H1 (cell line): ENCODE data around the gene MED16. TPM values are rescaled to one million over a fixed set of nuclear protein-coding genes. Genes with fewer than 3 reads are reported as not detected.

ENCODE experiments used
- CTCF ChIA-PET: fragments of 300-600 bp; sonication (Branson Sonifier 250); formaldehyde crosslinking; loops from one replicate; lab custom pipeline; 2021; ENCODE audit not compliant: partially characterized antibody; lab: Charles Lee
- POLR2A ChIA-PET: fragments of 300-600 bp; sonication (Branson Sonifier 250); formaldehyde crosslinking; loops from one replicate; lab custom pipeline; 2021; ENCODE audit warnings: inconsistent platforms; ENCODE audit not compliant: partially characterized antibody; lab: Charles Lee
- DNase-seq, 2 experiments: peaks; one replicate each; pipeline versions ENCODE4 v3.0.0 to v3.0.0-alpha.2; 2010 to 2022; ENCODE audit warnings: low spot score in 2 of 2, low read depth in 1 of 2, mixed read lengths in 1 of 2
- FAIRE-seq: peaks from 2 replicates; lab custom pipeline; 2011; peaks lifted over from hg19 to GRCh38; lab: Jason Lieb, UNC
- H2AFZ ChIP-seq: 2 replicates; pipeline ENCODE4 v1.8.1; 2012; ENCODE audit warnings: low read length, inconsistent platforms
- H2AK5ac ChIP-seq: 2 replicates; pipeline ENCODE4 v1.6.1; 2013; ENCODE audit warnings: low read depth, low read length
- H2BK120ac ChIP-seq: replicated peaks from 2 replicates; pipeline ENCODE3; 2013; ENCODE audit warnings: low read depth, low read length, inconsistent platforms
- H2BK12ac ChIP-seq: 2 replicates; pipeline ENCODE4 v1.6.1; 2013; ENCODE audit warnings: low read depth, low read length
- H2BK15ac ChIP-seq: 2 replicates; pipeline ENCODE4 v1.6.1; 2013; ENCODE audit warnings: low read length
- H2BK20ac ChIP-seq: 2 replicates; pipeline ENCODE4 v1.6.1; 2013; ENCODE audit warnings: low read length
- H2BK5ac ChIP-seq: 2 replicates; pipeline ENCODE4 v1.6.1; 2013; ENCODE audit warnings: low read depth, low read length
- H3K14ac ChIP-seq: 2 replicates; pipeline ENCODE4 v1.6.1; 2013; ENCODE audit warnings: inconsistent platforms; ENCODE audit not compliant: insufficient read length
- H3K18ac ChIP-seq: 2 replicates; pipeline ENCODE4 v1.6.1; 2013; ENCODE audit warnings: low read length; ENCODE audit errors: extremely low read depth
- H3K23ac ChIP-seq: 2 replicates; pipeline ENCODE4 v1.6.1; 2013; ENCODE audit warnings: inconsistent platforms; ENCODE audit not compliant: insufficient read length
- H3K23me2 ChIP-seq: 2 replicates; pipeline ENCODE4 v1.6.1; 2013; ENCODE audit warnings: low read depth, low read length
- H3K27ac ChIP-seq: 2 replicates; pipeline ENCODE4 v1.6.1; 2011; ENCODE audit warnings: low read depth, low read length, inconsistent platforms
- H3K27me3 ChIP-seq, 4 experiments: replicated peaks in 1 of 4; 1 replicate in 1 of 4; 2 replicates in 3 of 4; pipeline versions ENCODE4 v1.6.1 to v1.8.1; 2011 to 2013; ENCODE audit warnings: low read length in 3 of 4, mild to moderate bottlenecking in 3 of 4, inconsistent platforms in 2 of 4, mixed read lengths in 2 of 4, moderate library complexity in 1 of 4; ENCODE audit not compliant: control insufficient read depth in 3 of 4, insufficient read depth in 3 of 4; ENCODE audit errors: extremely low read depth in 1 of 4
- H3K36me3 ChIP-seq, 4 experiments: 2 replicates each; pipeline versions ENCODE4 v1.6.1 to v1.8.1; 2011 to 2013; ENCODE audit warnings: mild to moderate bottlenecking in 4 of 4, low read length in 3 of 4, moderate library complexity in 2 of 4, control low read depth in 1 of 4, inconsistent platforms in 1 of 4; ENCODE audit not compliant: insufficient read depth in 4 of 4, control insufficient read depth in 2 of 4
- H3K4ac ChIP-seq: replicated peaks from 2 replicates; pipeline ENCODE3; 2013; ENCODE audit warnings: low read length, low read depth, mixed read lengths, inconsistent platforms; ENCODE audit not compliant: insufficient read length
- H3K4me1 ChIP-seq, 4 experiments: replicated peaks in 1 of 4; 1 replicate in 1 of 4; 2 replicates in 3 of 4; pipeline versions ENCODE4 v1.6.1 to v1.8.1; 2011 to 2013; ENCODE audit warnings: low read length in 3 of 4, inconsistent platforms in 2 of 4, mixed read lengths in 1 of 4; ENCODE audit not compliant: insufficient read depth in 4 of 4, control insufficient read depth in 3 of 4
- H3K4me2 ChIP-seq, 2 experiments: 2 replicates each; pipeline versions ENCODE4 v1.6.1 to v1.8.1; 2011 to 2013; ENCODE audit warnings: low read depth in 2 of 2, low read length in 2 of 2, control low read depth in 1 of 2, inconsistent platforms in 1 of 2, mild to moderate bottlenecking in 1 of 2; ENCODE audit not compliant: insufficient read depth in 1 of 2
- H3K4me3 ChIP-seq, 4 experiments: fragments of 200-600, 300-600 bp in 1 of 4; sonication (generic), shearing (Covaris generic), sonication (Bioruptor Twin) in 1 of 4; 2 replicates each; pipeline versions ENCODE4 v1.5.1 to v1.8.1; 2011 to 2016; ENCODE audit warnings: low read length in 4 of 4, low read depth in 3 of 4, control low read depth in 2 of 4, inconsistent platforms in 2 of 4, mild to moderate bottlenecking in 2 of 4, mixed read lengths in 1 of 4, moderate library complexity in 1 of 4; ENCODE audit not compliant: insufficient read depth in 2 of 4; ENCODE audit errors: extremely low read depth in 1 of 4
- H3K56ac ChIP-seq: replicated peaks from 2 replicates; pipeline ENCODE3; 2013; ENCODE audit warnings: low read depth, mild to moderate bottlenecking, mixed read lengths, low read length, inconsistent platforms; ENCODE audit not compliant: insufficient read length
- H3K79me1 ChIP-seq: 2 replicates; pipeline ENCODE4 v1.6.1; 2013; ENCODE audit warnings: low read depth, low read length, control low read depth
- H3K79me2 ChIP-seq, 2 experiments: 2 replicates each; pipeline versions ENCODE4 v1.6.1 to v1.8.1; 2012 to 2013; ENCODE audit warnings: low read length in 2 of 2, mild to moderate bottlenecking in 2 of 2, inconsistent platforms in 1 of 2; ENCODE audit not compliant: insufficient read depth in 2 of 2, control insufficient read depth in 1 of 2
- H3K9ac ChIP-seq, 4 experiments: replicated peaks in 1 of 4; 1 replicate in 1 of 4; 2 replicates in 3 of 4; pipeline versions ENCODE4 v1.6.1 to v1.8.1; 2011 to 2013; ENCODE audit warnings: low read depth in 3 of 4, low read length in 3 of 4, control low read depth in 2 of 4, mild to moderate bottlenecking in 2 of 4, moderate library complexity in 2 of 4, inconsistent platforms in 1 of 4; ENCODE audit errors: extremely low read depth in 1 of 4
- H3K9me3 ChIP-seq, 2 experiments: 2 replicates each; pipeline versions ENCODE4 v1.6.1 to v1.8.1; 2012 to 2013; ENCODE audit warnings: mild to moderate bottlenecking in 2 of 2, moderate library complexity in 2 of 2, control low read depth in 1 of 2, inconsistent platforms in 1 of 2, low read depth in 1 of 2, low read length in 1 of 2, mixed read lengths in 1 of 2; ENCODE audit not compliant: insufficient read depth in 2 of 2
- H4K20me1 ChIP-seq, 2 experiments: replicated peaks in 1 of 2; 2 replicates each; pipeline versions ENCODE3 to v1.8.1; 2011 to 2013; ENCODE audit warnings: inconsistent platforms in 2 of 2, low read length in 2 of 2, mild to moderate bottlenecking in 1 of 2; ENCODE audit not compliant: insufficient read depth in 2 of 2, control insufficient read depth in 1 of 2
- H4K5ac ChIP-seq: 2 replicates; pipeline ENCODE4 v1.6.1; 2013; ENCODE audit warnings: low read length, low read depth, mixed read lengths, inconsistent platforms; ENCODE audit not compliant: insufficient read length
- H4K8ac ChIP-seq: 2 replicates; pipeline ENCODE4 v1.8.0; 2013; ENCODE audit warnings: mild to moderate bottlenecking, moderate library complexity, low read length, inconsistent platforms; ENCODE audit not compliant: insufficient read depth; ENCODE audit errors: extremely low read depth
- H4K91ac ChIP-seq: replicated peaks from 2 replicates; pipeline ENCODE3; 2013; ENCODE audit warnings: low read length, mixed read lengths, inconsistent platforms; ENCODE audit not compliant: insufficient read length
- BCL11A ChIP-seq, 2 experiments: IDR thresholded peaks; one replicate each; pipeline ENCODE4 v1.6.1; 2011; ENCODE audit warnings: low read depth in 2 of 2, low read length in 2 of 2, mild to moderate bottlenecking in 2 of 2
- EZH2 ChIP-seq: fragments of 200-600 bp; sonication (generic); IDR thresholded peaks from 2 replicates; pipeline ENCODE4 v1.7.1; 2012; ENCODE audit warnings: low read depth, mild to moderate bottlenecking, moderate library complexity, low read length, inconsistent platforms; ENCODE audit not compliant: severe bottlenecking
- HDAC2 ChIP-seq, 2 experiments: fragments of 300-600 bp in 1 of 2; sonication (generic) in 1 of 2; IDR thresholded peaks; 2 replicates each; pipeline ENCODE4 v1.6.1; 2011 to 2012; ENCODE audit warnings: low read depth in 2 of 2, low read length in 2 of 2, mild to moderate bottlenecking in 2 of 2, moderate library complexity in 2 of 2, borderline replicate concordance in 1 of 2, inconsistent platforms in 1 of 2
- JUN ChIP-seq: IDR thresholded peaks from 2 replicates; pipeline ENCODE4 v1.6.1; 2011; ENCODE audit warnings: low read depth, mild to moderate bottlenecking, improper control_type of control experiment, low read length
- KDM5A ChIP-seq: fragments of 200-600 bp; IDR thresholded peaks from 2 replicates; pipeline ENCODE4 v1.7.1; 2012; ENCODE audit warnings: mild to moderate bottlenecking, low read length, inconsistent platforms, mixed read lengths
- NANOG ChIP-seq: IDR thresholded peaks from 2 replicates; pipeline ENCODE4 v1.6.1; 2011; ENCODE audit warnings: low read length, low read depth, mild to moderate bottlenecking, inconsistent platforms; ENCODE audit not compliant: insufficient read depth, poor library complexity, severe bottlenecking
- PHF8 ChIP-seq: fragments of 200-600 bp; sonication (generic); conservative IDR thresholded peaks from 2 replicates; pipeline ENCODE4 v1.7.1; 2012; ENCODE audit warnings: low read depth, mild to moderate bottlenecking, inconsistent platforms, low read length, moderate library complexity
- RAD21 ChIP-seq, 2 experiments: IDR thresholded peaks in 1 of 2; conservative IDR thresholded peaks in 1 of 2; 2 replicates each; pipeline ENCODE4 v1.6.1; 2011; ENCODE audit warnings: low read depth in 2 of 2, low read length in 2 of 2, improper control_type of control experiment in 1 of 2, inconsistent platforms in 1 of 2, mild to moderate bottlenecking in 1 of 2, moderate library complexity in 1 of 2
- RFX5 ChIP-seq: IDR thresholded peaks from 2 replicates; pipeline ENCODE4 v1.6.1; 2011; ENCODE audit warnings: low read depth, low read length, improper control_type of control experiment, borderline replicate concordance
- RNF2 ChIP-seq: fragments of 200-900, 300-1000 bp; sonication (generic); IDR thresholded peaks from 2 replicates; pipeline ENCODE4 v1.7.1; 2016; ENCODE audit warnings: borderline replicate concordance, low read depth, mild to moderate bottlenecking, antibody characterized with exemption, low read length; ENCODE audit not compliant: poor library complexity, severe bottlenecking; ENCODE audit errors: missing control alignments
- TAF7 ChIP-seq: optimal IDR thresholded peaks from 2 replicates; pipeline ENCODE3; 2011; ENCODE audit warnings: low read depth, mild to moderate bottlenecking, inconsistent platforms, low read length, moderate library complexity, borderline replicate concordance
- TEAD4 ChIP-seq: IDR thresholded peaks from 2 replicates; pipeline ENCODE4 v1.6.1; 2012; ENCODE audit warnings: low read depth, low read length, inconsistent platforms, mixed read lengths
- WGBS, 2 experiments: shearing (Covaris generic) in 1 of 2; methylation state at CpG; one replicate each; pipeline versions ENCODE4 v1.1.6 to v1.1.7; 2013 to 2015; ENCODE audit warnings: low lambda C conversion rate in 2 of 2, mixed read lengths in 2 of 2, inconsistent platforms in 1 of 2, low coverage in 1 of 2, missing lambda C conversion rate in 1 of 2; ENCODE audit not compliant: insufficient replicate concordance in 2 of 2, insufficient coverage in 1 of 2, insufficient read length in 1 of 2; ENCODE audit errors: extremely low coverage in 1 of 2, missing lambda C conversion rate in 1 of 2; 5-methylcytosine and 5-hydroxymethylcytosine counted together
- polyA plus RNA-seq, 7 experiments: library from polyadenylated mRNA; depleted of rRNA in 3 of 7; stranded (reverse) in 5 of 7; unstranded in 2 of 7; fragments of >200 nt in 5 of 7; fragments of 200-250 nt in 2 of 7; gene quantifications; 1 replicate in 5 of 7; 2 replicates in 1 of 7; 4 replicates in 1 of 7; pipeline versions ENCODE4 v1.2.1 to v1.2.3, GENCODE V29; 2011 to 2013; ENCODE audit warnings: missing spikeins in 2 of 7, mixed read lengths in 2 of 7
- total RNA-seq: library from RNA; stranded (reverse); fragmentation: NEBNext Ultra II Directional; extraction: Animal tissue kit (Norgen Biotek cat#: 25700); gene quantifications from 2 replicates; pipeline ENCODE4 v1.2.1, GENCODE V29; 2021

The MED16 gene
- total and polyA plus RNA-seq, 2 of the 8 experiments (the other 6 are each of a cell fraction or from before 2014, with no cell fraction given), result 51.0 to 67.2 TPM

GRCh38 chr19:858284-858683 lies 34.7 kb downstream of the MED16 start:
- Histone ChIP-seq H3K9me3 (no peaks in the 10 kb centered on the region), H2BK20ac (no peak overlapping the region), H3K4me1 (peaks cover 0 to 5% (median 3%) of the 10 kb centered on the region in 4 experiments; a peak in 6 of 7 replicates), H3K56ac (no peak overlapping the region), H3K36me3 (no peaks in the 10 kb centered on the region), H2AFZ (no peak overlapping the region), H3K4me2 (no peak overlapping the region), H4K8ac (no peak overlapping the region), H3K4me3 (no peak overlapping the region), H3K14ac (no peak overlapping the region), H2AK5ac (no peak overlapping the region), H3K9ac (no peak overlapping the region), H3K79me1 (no peaks in the 10 kb centered on the region), H3K27ac (no peak overlapping the region), H4K91ac (no peak overlapping the region), H4K5ac (no peak overlapping the region), H2BK5ac (no peak overlapping the region), H3K27me3 (peaks cover 9 to 23% (median 13%) of the 10 kb centered on the region in 4 experiments), H3K23ac (no peak overlapping the region), H3K79me2 (no peaks in the 10 kb centered on the region), H2BK12ac (no peak overlapping the region), H3K4ac (no peak overlapping the region), H3K23me2 (peaks cover 10% of the 10 kb centered on the region; the same call in 1 of the 2 replicates), H2BK15ac (no peak overlapping the region), H3K18ac (no peak overlapping the region), H2BK120ac (no peak overlapping the region), H4K20me1 (peaks cover 0 to 3% of the 10 kb centered on the region in 2 experiments)
- ChIA-PET POLR2A (interaction anchor here (1.2 kb wide), 2 partner anchors 58 to 76 kb away, joined by 3 read pairs; no protein-coding TSS in a partner anchor), CTCF (interaction anchor here (0.9 to 3.3 kb wide), 6 partner anchors 9 to 139 kb away, joined by 3 to 10 read pairs (median 5); no protein-coding TSS in a partner anchor)
- DNase-seq, result no peak
- FAIRE-seq, result no peak
- WGBS, 2 experiments, result 83% methylated on average over 9 of the region's 9 CpGs; no CpG with 5 or more reads in 1 of the 2 experiments
- no peak for TF ChIP-seq TAF7
- TF ChIP-seq RFX5, result no peak
- TF ChIP-seq NANOG, result no peak
- TF ChIP-seq JUN, result no peak
- no peak for TF ChIP-seq PHF8
- TF ChIP-seq EZH2, result no peak
- no peak for TF ChIP-seq RNF2
- no peak for TF ChIP-seq TEAD4
- TF ChIP-seq KDM5A, result no peak
- no peak for TF ChIP-seq BCL11A (IDR thresholded peaks at IDR 0.05; ENCODE audit: low read depth in 2 of 2, low read length in 2 of 2)
- no peak for TF ChIP-seq HDAC2 (IDR thresholded peaks at IDR 0.05; ENCODE audit: borderline replicate concordance in 1 of 2, low read depth in 2 of 2, low read length in 2 of 2)
- no peak for TF ChIP-seq RAD21 (IDR thresholded peaks at IDR 0.05 in 1 of 2, conservative IDR thresholded peaks at IDR 0.05 in 1 of 2; ENCODE audit: low read depth in 2 of 2, low read length in 2 of 2)
